Embryonic facial prominence (tissue), 1 donor: ENCODE results near the gene SLC48A1.
"Not testable (repeated sequence)": the region's sequence is repeated elsewhere in the genome, so short reads cannot be mapped to it uniquely, and the experiment has no call there.

ENCODE experiments used
- DNase-seq: peaks from one replicate; pipeline ENCODE4 v3.0.0-alpha.2; 2016; ENCODE audit errors: extremely low spot score

The SLC48A1 gene

DNA sequence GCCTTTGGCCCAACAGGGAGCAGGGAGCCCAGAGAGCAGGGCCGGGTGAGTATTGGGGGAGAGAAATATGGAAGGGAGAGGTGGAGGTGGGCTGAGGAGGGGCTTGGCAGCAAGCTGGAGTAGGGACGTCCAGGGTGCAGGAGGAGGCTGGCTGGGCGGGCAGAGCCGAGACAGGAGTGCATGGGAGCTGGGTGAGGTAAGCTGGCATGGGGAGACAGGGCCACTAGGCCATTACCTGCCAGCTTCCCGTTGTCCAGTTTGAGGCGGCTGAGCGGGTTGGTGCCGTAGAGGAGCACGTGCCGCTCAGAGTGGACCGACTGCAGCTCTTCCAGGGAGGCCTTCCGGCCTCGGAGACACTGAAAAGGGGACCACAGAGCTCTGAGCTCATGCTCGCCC, 18.3 kb downstream of the SLC48A1 start:
- no peak for DNase-seq

DNA sequence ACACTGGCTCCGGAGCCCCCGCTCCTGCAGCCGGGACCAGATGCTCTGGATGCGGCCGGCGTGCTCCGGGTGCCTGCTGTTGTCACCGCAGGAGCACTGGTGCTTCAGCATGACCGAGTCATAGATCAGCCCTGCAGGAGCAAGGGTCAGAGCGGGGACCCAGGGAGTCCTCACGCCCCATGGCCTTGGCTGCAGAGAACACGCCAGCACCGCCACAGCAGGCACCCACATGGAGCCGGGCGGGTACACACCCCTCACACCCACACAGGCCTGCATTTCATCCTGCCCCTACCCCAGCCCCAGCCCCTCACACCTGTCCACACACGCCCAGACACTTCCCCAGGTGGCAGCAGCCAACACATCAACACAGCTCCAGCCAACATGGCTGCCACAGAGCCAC, 18.8 kb downstream of the SLC48A1 start:
- no peak for DNase-seq

DNA sequence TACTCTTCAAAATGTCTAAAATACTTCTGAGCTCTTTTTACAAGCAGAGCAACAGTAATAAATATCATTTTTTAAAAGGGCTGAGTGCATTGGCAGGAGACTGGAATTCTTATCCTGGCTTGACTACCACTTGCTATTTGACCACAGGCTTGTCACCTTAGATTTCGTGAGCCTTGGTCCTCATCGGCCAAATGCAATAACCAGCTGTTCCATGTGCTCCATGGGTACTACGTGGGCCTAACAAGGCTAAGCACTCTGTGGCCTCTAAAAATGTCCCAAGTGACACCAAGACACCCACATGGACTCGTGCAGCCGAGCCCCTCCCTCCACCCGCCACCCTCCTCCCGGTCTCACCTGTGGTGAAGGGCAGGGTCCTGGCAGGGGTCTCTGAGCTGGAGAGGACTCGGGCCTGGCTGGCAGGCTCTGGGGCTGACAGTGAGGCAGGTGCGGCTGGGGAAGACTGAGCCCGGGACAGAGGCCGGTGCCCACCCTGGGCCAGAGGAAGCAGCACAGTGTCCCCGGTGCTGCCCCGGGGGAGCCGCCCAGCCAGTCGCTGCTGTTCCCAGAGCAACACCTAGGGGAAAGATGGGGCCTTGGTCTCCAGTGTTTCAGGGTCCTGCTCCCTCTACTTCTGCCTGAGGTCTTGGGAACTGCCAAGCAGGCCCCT, 20.1 kb downstream of the SLC48A1 start:
- DNase-seq, result no peak

DNA sequence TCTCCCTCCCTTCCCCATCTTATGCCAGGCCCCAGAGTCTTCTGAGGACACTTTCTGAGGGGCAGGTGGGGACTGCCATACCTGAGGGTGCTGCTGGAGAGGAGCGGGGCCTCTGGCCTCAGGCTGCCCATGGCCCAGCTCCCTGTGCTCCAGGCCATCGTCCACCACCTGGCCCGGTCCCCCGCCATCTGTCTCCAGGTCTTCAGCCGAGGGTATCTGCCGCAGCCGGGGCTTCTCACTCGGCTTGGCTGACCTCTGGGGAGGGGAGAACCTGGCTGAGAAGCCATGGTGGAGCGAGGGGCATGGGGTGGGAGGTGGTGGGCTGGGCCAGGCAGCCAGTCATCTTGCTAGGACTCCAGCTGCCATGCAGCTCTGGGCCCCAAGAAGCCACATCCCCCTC, 21.6 kb downstream of the SLC48A1 start:
- DNase-seq, result no peak

- DNase-seq, result no peak
These were observed 22.2 kb downstream of the SLC48A1 start for GRCh38 chr12:47795121-47795813.

- no peak for DNase-seq
These were observed 22.9 kb downstream of the SLC48A1 start for GRCh38 chr12:47795814-47796411.

DNA sequence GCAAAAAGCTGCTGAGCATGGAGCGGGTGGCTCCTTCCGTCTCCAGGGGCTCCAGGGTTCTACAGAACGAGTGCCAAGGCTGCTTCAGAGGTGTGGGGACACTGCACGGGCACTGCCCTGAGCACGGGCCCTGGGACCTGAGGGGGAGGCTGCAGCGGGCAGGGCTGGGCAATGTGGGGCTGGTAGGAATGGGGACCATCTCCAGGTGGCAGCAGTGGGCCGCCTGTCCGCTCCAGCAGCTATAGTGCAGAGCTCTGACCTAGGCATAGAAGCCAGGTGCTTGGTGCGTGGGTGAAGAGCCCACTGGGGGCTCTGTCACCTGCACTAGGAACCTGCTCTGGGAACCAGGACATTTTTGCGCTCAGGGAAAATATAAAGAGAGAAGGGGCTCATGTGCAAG, 24.4 kb downstream of the SLC48A1 start:
- DNase-seq, result no peak

- no peak for DNase-seq
These were observed 25.4 kb downstream of the SLC48A1 start for GRCh38 chr12:47798382-47798948.

DNA sequence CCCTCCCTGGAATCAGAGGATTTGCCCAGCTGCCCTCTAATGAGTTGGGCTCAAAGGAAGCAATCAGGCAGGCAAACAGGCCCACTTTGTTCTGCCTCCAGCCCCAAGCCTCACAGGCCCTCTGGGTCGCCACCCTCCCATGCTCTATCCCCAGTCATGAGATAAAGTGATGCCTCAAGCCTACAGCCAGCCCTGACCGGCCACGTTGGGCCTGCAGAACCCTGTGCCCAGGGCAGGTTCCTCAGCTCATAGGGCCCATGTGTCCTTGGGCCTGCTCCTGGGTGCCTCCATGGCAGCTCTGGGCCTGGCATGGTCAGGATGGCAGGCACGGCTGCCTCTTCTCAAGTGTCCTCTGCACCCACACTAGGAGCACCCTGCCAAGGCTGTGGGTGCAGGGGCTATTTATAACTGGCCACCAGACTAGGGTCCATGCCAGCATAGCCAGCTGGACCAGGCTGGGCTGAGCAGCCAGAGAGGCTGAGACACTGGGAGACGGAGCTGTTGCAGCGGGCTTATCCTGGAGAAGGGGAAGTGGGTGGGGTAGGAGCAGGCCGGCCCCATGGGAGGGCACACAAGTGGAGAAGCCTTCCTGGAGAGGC, 26.4 kb downstream of the SLC48A1 start:
- no peak for DNase-seq

DNA sequence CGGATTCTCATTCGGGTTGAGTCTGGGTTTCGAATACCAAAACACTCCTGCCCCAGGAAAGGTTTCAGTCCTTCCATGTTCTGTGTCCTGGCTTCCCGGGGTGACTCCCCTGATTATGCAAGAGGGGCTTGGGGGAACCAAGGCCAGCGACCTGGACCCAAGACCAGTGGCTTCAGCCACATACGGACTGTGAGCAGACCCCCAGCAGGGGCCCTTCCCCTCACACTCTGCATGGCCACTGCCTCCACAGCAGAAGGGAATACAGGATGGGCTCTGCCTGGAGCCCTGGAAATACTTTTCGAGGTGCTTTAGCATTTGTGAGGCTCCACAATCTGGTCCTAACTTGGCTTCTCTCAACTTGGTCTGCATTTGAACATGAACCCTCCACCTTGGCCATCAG, 27.5 kb downstream of the SLC48A1 start:
- no peak for DNase-seq

GRCh38 chr12:47801170-47801903, 28.3 kb downstream of the SLC48A1 start:
- DNase-seq, result no peak

- no peak for DNase-seq
These were observed 28.8 kb downstream of the SLC48A1 start for GRCh38 chr12:47801904-47802246.

DNA sequence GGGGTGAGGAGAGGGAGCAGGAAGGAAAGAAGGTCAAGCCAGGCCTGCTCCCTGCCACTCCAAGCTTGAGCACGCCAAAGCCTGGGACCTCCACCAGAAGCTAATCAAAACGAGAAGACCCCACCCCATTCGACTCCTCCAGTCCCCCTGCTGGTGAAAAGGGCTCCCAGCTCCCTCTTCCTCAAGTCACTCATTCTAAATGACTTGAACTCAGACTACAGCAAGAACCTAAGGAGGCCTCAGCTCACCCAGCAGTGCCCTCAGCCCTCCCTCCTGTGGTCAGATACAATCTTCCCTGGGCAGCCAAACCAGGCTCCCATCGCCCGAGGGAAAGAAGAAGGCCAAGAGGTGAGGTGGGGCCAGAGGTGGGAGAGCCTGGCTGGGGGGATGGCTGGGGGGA, 29.3 kb downstream of the SLC48A1 start:
- no peak for DNase-seq

GRCh38 chr12:47803191-47803875, 30.3 kb downstream of the SLC48A1 start:
- no peak for DNase-seq

GRCh38 chr12:47804171-47804570, 31.1 kb downstream of the SLC48A1 start:
- DNase-seq, result no peak

DNA sequence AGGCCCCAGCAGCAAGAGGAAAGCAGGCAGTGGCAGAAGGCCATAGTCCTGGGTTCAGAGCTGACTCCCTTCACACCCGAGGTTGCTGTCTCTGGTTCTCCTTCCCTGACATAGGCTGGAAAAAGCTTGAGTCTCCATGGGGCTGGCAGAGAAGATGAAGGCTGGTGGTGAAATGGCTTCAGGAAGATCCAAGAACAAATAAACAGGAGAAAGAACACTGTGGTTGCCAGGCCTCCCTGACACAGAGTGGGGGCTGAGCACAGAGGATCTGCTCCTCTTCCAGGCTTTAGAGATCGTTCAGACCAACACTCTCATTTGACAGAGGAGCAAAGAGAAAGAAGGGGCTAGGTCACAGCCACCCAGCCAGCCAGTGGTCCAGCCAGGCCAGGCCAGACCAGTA, 32.4 kb downstream of the SLC48A1 start:
- no peak for DNase-seq

GRCh38 chr12:47807338-47807737, 34.3 kb downstream of the SLC48A1 start:
- DNase-seq, result no peak

GRCh38 chr12:47808050-47808449, 35.0 kb downstream of the SLC48A1 start:
- no peak for DNase-seq

- no peak for DNase-seq
These were observed 35.7 kb downstream of the SLC48A1 start for GRCh38 chr12:47808574-47809365.

DNA sequence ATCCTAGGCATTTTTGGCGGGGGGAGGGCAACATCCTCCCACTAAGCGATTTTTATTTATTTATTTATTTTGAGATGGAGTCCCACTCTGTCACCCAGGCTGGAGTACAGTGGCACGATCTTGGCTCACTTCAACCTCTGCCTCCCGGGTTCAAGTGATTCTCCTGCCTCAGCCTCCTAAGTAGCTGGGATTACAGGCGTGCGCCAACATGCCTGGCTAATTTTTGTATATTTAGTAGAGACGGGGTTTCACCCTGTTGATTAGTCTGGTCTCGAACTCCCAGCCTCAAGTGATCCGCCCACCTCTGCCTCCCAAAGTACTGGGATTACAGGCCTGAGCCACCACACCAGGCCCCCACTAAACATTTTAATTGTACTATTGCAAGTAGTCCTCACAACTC, 36.5 kb downstream of the SLC48A1 start:
- DNase-seq, result not testable (repeated sequence)

DNA sequence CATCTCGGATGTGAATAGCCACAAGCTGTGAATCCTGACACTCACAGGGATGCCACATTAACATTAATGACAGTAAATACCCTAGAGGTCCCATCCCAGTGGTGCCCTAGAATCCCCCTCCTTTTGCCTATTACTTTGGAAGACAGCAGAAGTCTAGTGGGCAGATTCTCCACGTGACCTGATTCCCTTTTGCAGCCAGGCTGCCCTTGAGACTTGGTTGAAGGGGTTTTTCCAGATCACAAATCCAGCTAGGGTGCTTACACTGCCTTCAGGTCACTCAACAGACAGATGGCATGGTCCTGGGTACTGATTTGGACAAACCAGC, 38.0 kb downstream of the SLC48A1 start:
- DNase-seq, result no peak
